Cardiac muscle cell (in vitro differentiated cells and primary cell): Measurements from ENCODE around the gene LDB3. TPM values are rescaled to one million over a fixed set of nuclear protein-coding genes. Genes with fewer than 3 reads are reported as not detected.

Experiments
- DNase-seq, 2 donors: peaks; one replicate each; pipeline versions ENCODE4 v3.0.0 to v3.0.0-alpha.2; 2010 to 2017; ENCODE audit warnings: low read depth in 1 of 2, low spot score in 1 of 2
- H3K27ac ChIP-seq: fragments of 200-600 bp; sonication (generic); 2 replicates; pipeline ENCODE4 v1.5.1; 2016
- H3K27me3 ChIP-seq: fragments of 200-600 bp; sonication (generic); 2 replicates; pipeline ENCODE4 v1.6.0; 2016; ENCODE audit warnings: control low read depth
- H3K36me3 ChIP-seq: fragments of 200-600 bp; sonication (generic); 2 replicates; pipeline ENCODE4 v1.5.1; 2016; ENCODE audit warnings: control low read depth
- H3K4me1 ChIP-seq: fragments of 200-600 bp; sonication (generic); 2 replicates; pipeline ENCODE4 v1.8.1; 2017; ENCODE audit warnings: low read depth, mild to moderate bottlenecking, mixed run types
- H3K4me3 ChIP-seq: fragments of 200-600 bp; sonication (generic); 2 replicates; pipeline ENCODE4 v1.5.1; 2016; ENCODE audit warnings: mild to moderate bottlenecking
- H3K9me3 ChIP-seq: fragments of 200-600 bp; sonication (generic); 2 replicates; pipeline ENCODE4 v1.5.1; 2017; ENCODE audit warnings: low read depth, mild to moderate bottlenecking, control low read depth
- CTCF ChIP-seq: IDR thresholded peaks from 2 replicates; pipeline ENCODE4 v1.5.1; 2012; ENCODE audit warnings: low read depth, mild to moderate bottlenecking, low read length
- polyA plus RNA-seq: library from polyadenylated mRNA; unstranded; fragments of >200 nt; fragmentation: Nextera tagmentation; extraction: Ambion mirVana; gene quantifications from 2 replicates; pipeline ENCODE4 v1.2.1, GENCODE V29; 2016
- total RNA-seq: library from RNA; depleted of rRNA; stranded (reverse); fragments of >200 nt; gene quantifications from 2 replicates; pipeline ENCODE4 v1.2.3, GENCODE V29; 2016

Gene LDB3
- total and polyA plus RNA-seq, 2 experiments from 2014 or later: 213 to 317 TPM

GRCh38 chr10:86705905-86706304 lies 37.6 kb downstream of the LDB3 start:
- Histone ChIP-seq H3K9me3 (no peaks in the 10 kb centered on the region), H3K4me3 (no peak overlapping the region), H3K36me3 (peaks cover 74% of the 10 kb centered on the region), H3K4me1 (peaks cover 6% of the 10 kb centered on the region), H3K27me3 (no peaks in the 10 kb centered on the region), H3K27ac (peak overlapping the region; percentile 95)
- DNase-seq: no peak
- TF ChIP-seq CTCF: no peak

- Histone ChIP-seq H3K27me3 (no peaks in the 10 kb centered on the region), H3K4me1 (peaks cover 6% of the 10 kb centered on the region), H3K36me3 (peaks cover 69% of the 10 kb centered on the region), H3K27ac (peak overlapping the region; percentile 95), H3K4me3 (no peak overlapping the region), H3K9me3 (no peaks in the 10 kb centered on the region)
- no peak for DNase-seq
- no peak for TF ChIP-seq CTCF
Observed at GRCh38 chr10:86706401-86706841, 38.1 kb downstream of the LDB3 start.

GRCh38 chr10:86706977-86707376 lies 38.7 kb downstream of the LDB3 start:
- Histone ChIP-seq H3K36me3 (peaks cover 63% of the 10 kb centered on the region), H3K27ac (peak overlapping the region; percentile 95), H3K4me3 (no peak overlapping the region), H3K4me1 (peaks cover 6% of the 10 kb centered on the region), H3K27me3 (no peaks in the 10 kb centered on the region), H3K9me3 (no peaks in the 10 kb centered on the region)
- no peak for DNase-seq
- TF ChIP-seq CTCF: no peak

- Histone ChIP-seq H3K27ac (peak overlapping the region; percentile 95), H3K27me3 (no peaks in the 10 kb centered on the region), H3K4me1 (peaks cover 10% of the 10 kb centered on the region), H3K36me3 (peaks cover 58% of the 10 kb centered on the region), H3K9me3 (no peaks in the 10 kb centered on the region), H3K4me3 (no peak overlapping the region)
- DNase-seq: no peak
- TF ChIP-seq CTCF: no peak
Observed at GRCh38 chr10:86707505-86707904, 39.2 kb downstream of the LDB3 start.

GRCh38 chr10:86708068-86708782 lies 39.9 kb downstream of the LDB3 start:
- no peak for TF ChIP-seq CTCF
- Histone ChIP-seq H3K4me3 (no peak overlapping the region), H3K27me3 (no peaks in the 10 kb centered on the region), H3K27ac (peak overlapping the region; percentile 95), H3K9me3 (no peaks in the 10 kb centered on the region), H3K36me3 (peaks cover 51% of the 10 kb centered on the region), H3K4me1 (peaks cover 10% of the 10 kb centered on the region)
- DNase-seq: no peak
